SK-N-MC (cell line): ENCODE measurements around the gene PDE4B.

Source experiments
- EZH2 ChIP-seq: fragments of 200-600 bp; sonication (generic); IDR thresholded peaks from one replicate; pipeline ENCODE4 v1.6.1; 2017; ENCODE audit warnings: antibody characterized with exemption
- FOXP2 ChIP-seq: optimal IDR thresholded peaks from 2 replicates; pipeline ENCODE3; 2011; ENCODE audit warnings: mild to moderate bottlenecking, moderate library complexity; ENCODE audit not compliant: insufficient read depth; ENCODE audit errors: extremely low read length, control extremely low read depth
- POLR2AphosphoS5 ChIP-seq: IDR thresholded peaks from 2 replicates; pipeline ENCODE4 v1.6.1; 2012; ENCODE audit warnings: mild to moderate bottlenecking, low read depth, low read length, borderline replicate concordance

GRCh38 chr1:65764052-65764451 is 28.6 kb upstream of the PDE4B start:
- TF ChIP-seq POLR2AphosphoS5, result no peak
- no peak for TF ChIP-seq EZH2
- no peak for TF ChIP-seq FOXP2
